ENCODE data around the gene FHL3. TPM values are rescaled to one million over a fixed set of nuclear protein-coding genes. Genes with fewer than 3 reads are reported as not detected.

The FHL3 gene
- total RNA-seq, 1 donor from 2014 or later, result 5.2 TPM

Small RNA genes within 50 kb of the gene (small RNA-seq; reads per million reads assigned to genes)
- gene RF00017 (ENCODE audit: low replicate concordance) (not detected), gene RNU6-510P (ENCODE audit: low replicate concordance) (not detected)

Other genes with a start within 250 kb of the FHL3 start
- gene EPHA10, start 240.4 kb downstream of the FHL3 start, total RNA-seq, result 8.9 TPM
- gene MANEAL, start 211.7 kb downstream of the FHL3 start, total RNA-seq, result 26.8 TPM
- gene C1orf122, start 197.7 kb downstream of the FHL3 start, total RNA-seq, result 12.5 TPM
- gene YRDC, start 197.3 kb downstream of the FHL3 start, total RNA-seq, result 8.1 TPM
- 4.2 TPM for gene MTF1, start 145.9 kb downstream of the FHL3 start, total RNA-seq
- 10.6 TPM for gene INPP5B, start 58.5 kb downstream of the FHL3 start, total RNA-seq
- 80.6 TPM for gene SF3A3, start 15.5 kb downstream of the FHL3 start, total RNA-seq
- gene UTP11, start 7.2 kb upstream of the FHL3 start, total RNA-seq, result 28.5 TPM
- 6.1 TPM for gene POU3F1, start 41.3 kb upstream of the FHL3 start, total RNA-seq